Right lung (tissue), 5 donors: ENCODE data around the gene IZUMO1. TPM values are rescaled to one million over a fixed set of nuclear protein-coding genes. Genes with fewer than 3 reads are reported as not detected.
"Not testable (repeated sequence)": the region's sequence is repeated elsewhere in the genome, so short reads cannot be mapped to it uniquely, and the experiment has no call there.

Experiments used
- DNase-seq, 2 donors: peaks; one replicate each; pipeline ENCODE4 v3.0.0-alpha.2; 2013
- polyA plus RNA-seq, 5 donors: library from polyadenylated mRNA; unstranded; fragments of 120-200 nt; gene quantifications; one replicate each; pipeline versions ENCODE4 v1.2.1 to v1.2.3, GENCODE V29; 2013; ENCODE audit warnings: inconsistent platforms in 1 of 5, low replicate concordance in 1 of 5; ENCODE audit not compliant: insufficient read length in 5 of 5, insufficient read depth in 1 of 5

IZUMO1 gene
- polyA plus RNA-seq, 5 donors, result 0.40 to 2.1 (median 1.6) TPM

DNA sequence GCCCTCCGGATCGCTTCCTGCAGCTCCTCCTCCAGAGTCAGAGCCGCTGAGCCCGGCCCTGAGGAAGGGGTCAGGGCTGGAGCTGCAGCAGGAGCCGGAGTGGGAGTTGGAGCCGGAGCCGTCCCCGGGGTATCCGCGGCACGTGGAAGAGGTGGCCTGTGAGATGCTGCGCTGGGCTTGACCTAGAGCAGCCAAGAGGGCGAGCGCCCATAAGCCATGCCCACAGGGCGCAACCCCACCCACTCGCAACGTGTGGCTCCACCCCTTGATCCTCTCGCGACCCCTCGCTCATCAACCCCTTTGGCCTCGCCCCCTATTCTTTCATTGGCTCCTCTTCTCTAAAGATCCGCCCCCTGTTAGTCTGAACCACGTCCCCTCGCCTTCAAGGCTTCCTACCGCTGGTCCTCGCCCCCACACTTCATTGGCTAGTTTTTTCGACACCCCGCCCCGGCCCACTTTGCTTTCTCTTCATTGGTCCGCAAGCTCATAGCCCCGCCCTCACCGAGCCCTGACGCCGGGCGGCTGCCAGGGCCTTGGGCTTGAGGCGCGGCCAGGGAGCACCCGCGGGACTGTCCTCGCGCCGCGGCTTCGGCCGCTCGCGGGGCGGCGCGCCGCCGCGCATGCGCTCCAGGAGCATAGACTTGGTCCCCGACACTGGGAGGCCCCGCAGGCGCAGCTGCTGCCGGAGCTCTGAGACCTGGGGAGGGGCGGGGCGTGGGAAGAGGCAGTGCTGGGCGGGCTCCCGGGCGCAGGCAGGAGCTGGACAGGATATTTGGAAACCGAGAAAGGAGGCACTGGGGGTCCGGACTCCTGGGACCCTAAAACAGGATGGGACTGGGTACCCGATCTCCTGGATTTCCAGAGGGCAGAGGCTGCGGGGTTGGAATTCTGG is 32.6 kb downstream of the IZUMO1 start:
- DNase-seq, result peak; percentile 100

DNA sequence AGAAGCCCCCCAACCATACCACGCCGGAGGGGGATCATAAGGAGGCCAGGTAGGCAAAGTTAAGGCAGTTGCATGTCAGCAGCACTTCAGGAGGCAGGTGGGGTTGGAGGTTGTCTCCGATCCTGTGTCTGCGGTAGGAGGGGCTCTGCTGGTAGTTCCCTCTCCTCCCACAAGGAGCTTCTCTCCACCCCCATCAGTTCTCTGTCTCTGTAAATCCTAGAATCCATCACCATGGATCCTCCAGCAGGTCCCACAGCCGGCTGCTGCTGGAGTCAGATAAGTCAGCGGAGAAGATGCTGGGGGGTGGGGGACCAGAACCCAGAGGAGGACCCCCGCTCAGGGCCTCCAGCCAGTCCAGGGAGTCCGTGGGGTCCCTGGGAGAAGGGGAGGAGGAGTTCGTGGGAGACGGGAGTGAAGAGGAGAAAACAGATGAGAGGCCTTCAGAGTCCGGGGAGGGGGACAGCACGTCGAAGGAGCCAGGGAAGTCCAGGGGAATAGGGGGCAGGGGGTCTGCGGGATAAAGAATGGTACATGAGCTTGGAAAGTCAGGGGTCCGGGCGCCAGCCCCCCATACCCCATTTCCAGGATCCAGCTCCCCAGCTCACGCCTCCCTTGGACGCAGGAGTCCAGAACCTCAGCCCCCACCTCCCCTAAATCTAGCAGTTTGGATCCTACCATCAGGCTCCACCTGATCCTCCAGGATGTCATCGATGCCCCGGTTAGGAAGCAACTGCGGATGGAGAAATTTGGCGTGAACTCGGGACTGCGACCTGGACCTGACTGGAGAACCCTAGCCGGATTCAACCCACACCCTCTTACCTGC is 33.5 kb downstream of the IZUMO1 start:
- DNase-seq, result no peak

DNA sequence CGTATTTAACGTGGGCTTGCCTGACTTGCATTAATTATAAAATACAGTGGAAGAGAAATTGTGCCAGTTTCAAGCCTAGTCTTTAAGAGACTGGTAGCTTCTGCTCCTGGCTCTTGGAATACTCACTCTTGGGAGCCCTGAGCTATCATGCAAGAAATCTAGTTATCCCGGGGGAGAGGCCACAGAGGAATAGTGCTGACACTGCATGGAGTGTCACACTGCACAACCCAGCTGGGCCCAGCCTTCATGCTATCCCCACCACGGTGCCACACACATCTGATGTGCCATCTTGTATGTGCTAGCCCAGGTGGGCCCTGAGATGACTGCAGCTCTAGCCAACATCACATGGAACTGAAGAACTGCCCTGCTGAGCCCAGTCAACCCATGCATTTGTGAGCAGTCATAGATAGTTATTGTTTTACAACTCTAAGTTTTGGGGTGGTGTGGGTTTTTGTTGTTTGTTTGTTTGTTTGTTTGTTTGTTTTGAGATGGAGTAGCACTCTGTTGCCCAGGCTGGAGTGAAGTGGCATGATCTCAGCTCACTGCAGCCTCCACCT is 35.5 kb downstream of the IZUMO1 start:
- DNase-seq, result no peak

- no peak for DNase-seq
Observed at GRCh38 chr19:48708471-48708870, 38.2 kb downstream of the IZUMO1 start.

DNA sequence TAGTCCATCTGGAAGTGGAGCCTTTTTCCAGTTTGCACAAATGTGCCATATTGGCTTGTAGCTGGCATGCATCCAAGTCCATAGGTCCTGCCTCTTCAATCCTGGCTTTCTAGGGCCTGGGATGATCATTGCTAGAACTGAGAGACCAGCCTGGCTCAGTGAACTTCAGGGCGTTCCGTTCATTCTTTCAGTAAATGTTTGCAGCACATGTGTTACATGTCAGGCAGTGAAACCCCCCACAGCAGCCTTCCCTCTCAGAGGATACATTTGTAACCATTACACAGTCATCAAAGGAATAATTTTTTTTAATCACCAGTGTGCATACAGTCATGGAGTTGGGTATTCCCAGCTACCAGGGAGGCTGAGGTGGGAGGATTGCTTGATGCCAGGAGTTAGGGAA is 41.3 kb downstream of the IZUMO1 start:
- no peak for DNase-seq

GRCh38 chr19:48703316-48703715 is 43.4 kb downstream of the IZUMO1 start:
- DNase-seq, result no peak

DNA sequence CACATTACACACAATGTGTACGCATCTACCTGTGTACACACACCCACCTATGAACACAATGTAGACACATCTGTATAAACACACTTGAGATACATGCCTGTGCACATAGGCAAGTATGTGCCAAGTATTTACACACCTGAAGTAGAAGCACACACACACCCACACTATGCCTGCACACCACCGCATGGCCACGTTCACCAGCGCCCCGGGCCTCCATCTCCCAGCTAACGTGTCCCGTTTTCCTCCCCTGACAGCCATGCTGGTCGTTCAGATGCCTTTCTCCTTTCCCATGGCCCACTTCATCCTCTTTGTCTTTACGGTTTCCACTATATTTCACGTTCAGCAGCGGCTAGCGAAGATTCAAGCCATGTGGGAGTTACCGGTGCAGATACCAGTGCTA is 44.0 kb downstream of the IZUMO1 start:
- DNase-seq, result no peak

- no peak for DNase-seq
Observed at GRCh38 chr19:48698046-48698445, 48.7 kb downstream of the IZUMO1 start.

- DNase-seq, result no peak
Observed at GRCh38 chr19:48696353-48697010, 50.2 kb downstream of the IZUMO1 start.

DNA sequence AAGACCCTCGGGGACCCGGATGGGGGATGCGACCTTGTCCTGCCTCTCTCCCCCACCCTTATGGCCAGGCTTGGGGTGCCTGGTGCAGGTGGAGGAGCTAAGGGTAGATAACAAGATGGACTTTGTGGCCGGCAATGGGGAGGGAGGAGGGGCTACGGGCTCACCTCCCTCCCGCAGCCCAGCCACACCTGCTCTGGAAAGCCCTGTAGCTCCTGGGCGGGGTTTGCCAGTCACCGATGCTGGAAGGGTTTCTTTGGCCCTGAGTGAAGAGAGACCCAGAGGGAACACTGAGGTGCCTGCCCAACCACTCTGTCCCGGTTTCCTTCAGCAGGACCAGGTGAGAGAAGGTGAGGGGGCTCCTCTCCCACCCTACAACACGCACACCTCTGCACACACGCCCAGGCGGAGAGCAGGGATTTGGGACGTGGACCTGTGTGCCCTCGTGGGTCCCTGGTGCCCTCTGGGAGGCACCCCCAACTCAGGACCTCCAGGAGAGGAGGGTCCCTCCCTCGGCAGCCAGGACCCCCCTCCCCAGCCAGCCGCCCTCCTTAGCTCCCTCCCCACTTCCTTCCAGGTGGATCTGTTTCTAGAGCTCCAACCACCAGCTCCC is 50.9 kb downstream of the IZUMO1 start, which contains the start of gene FUT2:
Gene FUT2, plus strand, starts transcription at position 229 of the 610 bp plus-strand sequence. CDS start 6,986 bp downstream, outside the sequence.
- no peak for DNase-seq

- DNase-seq, result not testable (repeated sequence)
Observed at GRCh38 chr19:48693629-48694028, 53.1 kb downstream of the IZUMO1 start.

Other genes starting within 250 kb of the IZUMO1 start
- gene LMTK3, start 235.1 kb downstream of the IZUMO1 start, polyA plus RNA-seq, result 1 to 10 TPM; 1.4 to 4.0 (median 2.6) TPM
- 1 to 10 TPM; 1.6 to 4.2 (median 3.3) TPM for gene SULT2B1, start 194.7 kb downstream of the IZUMO1 start, polyA plus RNA-seq
- under 1 TPM; 0.11 to 0.76 (median 0.32) TPM for gene SPACA4, start 140.2 kb downstream of the IZUMO1 start, polyA plus RNA-seq
- 10 to 100 TPM in 2 of 5 donors, 1 to 10 TPM in 3; 3.7 to 11.6 (median 4.8) TPM for gene FAM83E, start 131.8 kb downstream of the IZUMO1 start, polyA plus RNA-seq
- 1,000 to 10,000 TPM; 1,161 to 2,077 (median 1,395) TPM for gene RPL18, start 127.7 kb downstream of the IZUMO1 start, polyA plus RNA-seq
- 10 to 100 TPM; 10.0 to 17.8 (median 11.6) TPM for gene SPHK2, start 127.4 kb downstream of the IZUMO1 start, polyA plus RNA-seq
- 10 to 100 TPM in 3 of 5 donors, 1 to 10 TPM in 2; 6.3 to 14.0 (median 10.5) TPM for gene DBP, start 109.5 kb downstream of the IZUMO1 start, polyA plus RNA-seq
- 1 to 10 TPM; 3.8 to 7.5 (median 5.7) TPM for gene CA11, start 100.7 kb downstream of the IZUMO1 start, polyA plus RNA-seq
- gene NTN5, start 73.9 kb downstream of the IZUMO1 start, polyA plus RNA-seq, result 1 to 10 TPM in 3 of 5 donors, under 1 TPM in 2; 0.43 to 2.2 (median 1.5) TPM
- 1 to 10 TPM; 1.5 to 3.2 (median 2.3) TPM for gene FUT2, start 50.9 kb downstream of the IZUMO1 start, polyA plus RNA-seq
- gene MAMSTR, start 27.2 kb downstream of the IZUMO1 start, polyA plus RNA-seq, result 10 to 100 TPM in 1 of 5 donors, 1 to 10 TPM in 4; 4.3 to 11.8 (median 4.6) TPM
- 10 to 100 TPM; 14.6 to 29.8 (median 17.7) TPM for gene RASIP1, start 6.3 kb downstream of the IZUMO1 start, polyA plus RNA-seq
- 1 to 10 TPM; 4.5 to 7.0 (median 5.8) TPM for gene FUT1, start 5.7 kb upstream of the IZUMO1 start, polyA plus RNA-seq
- not detected for gene FGF21, start 8.6 kb upstream of the IZUMO1 start, polyA plus RNA-seq
- gene BCAT2, start 64.1 kb upstream of the IZUMO1 start, polyA plus RNA-seq, result 10 to 100 TPM; 33.3 to 58.9 (median 42.9) TPM
- gene HSD17B14, start 89.6 kb upstream of the IZUMO1 start, polyA plus RNA-seq, result 1 to 10 TPM; 6.9 to 9.9 (median 8.6) TPM
- gene PLEKHA4, start 121.7 kb upstream of the IZUMO1 start, polyA plus RNA-seq, result 10 to 100 TPM; 12.9 to 23.2 (median 15.5) TPM
- gene PPP1R15A, start 125.5 kb upstream of the IZUMO1 start, polyA plus RNA-seq, result 10 to 100 TPM; 38.6 to 72.3 (median 53.5) TPM
- 1 to 10 TPM in 3 of 5 donors, under 1 TPM in 2; 0.70 to 1.5 (median 1.3) TPM for gene TULP2, start 151.8 kb upstream of the IZUMO1 start, polyA plus RNA-seq
- gene NUCB1, start 153.4 kb upstream of the IZUMO1 start, polyA plus RNA-seq, result 100 to 1,000 TPM; 137 to 239 (median 180) TPM
- 1 to 10 TPM in 4 of 5 donors, under 1 TPM in 1; 0.80 to 2.4 (median 1.6) TPM for gene DHDH, start 186.8 kb upstream of the IZUMO1 start, polyA plus RNA-seq
- 10 to 100 TPM; 41.9 to 96.2 (median 62.0) TPM for gene BAX, start 208.0 kb upstream of the IZUMO1 start, polyA plus RNA-seq
- gene FTL, start 218.4 kb upstream of the IZUMO1 start, polyA plus RNA-seq, result 1,000 to 10,000 TPM; 1,127 to 1,622 (median 1,142) TPM
- gene GYS1, start 246.4 kb upstream of the IZUMO1 start, polyA plus RNA-seq, result 10 to 100 TPM; 36.9 to 54.5 (median 44.4) TPM
- 10 to 100 TPM; 58.1 to 98.7 (median 76.1) TPM for gene RUVBL2, start 247.0 kb upstream of the IZUMO1 start, polyA plus RNA-seq